HCT116 (cell line): ENCODE measurements around the gene POLRMT. TPM values are rescaled to one million over a fixed set of nuclear protein-coding genes. Genes with fewer than 3 reads are reported as not detected.

ENCODE experiments used
- ATAC-seq: fragments of 200-7000 bp; cut with Tn5 transposase; 2 replicates; pipeline ENCODE4 v1.9.1; 2020; ENCODE audit warnings: mild to moderate bottlenecking, moderate library complexity
- BruUV-seq: library from RNA; stranded (reverse); fragments of 400-500 nt; replicated peaks from 2 replicates; lab custom pipeline; 2021; lab: Mats Ljungman, UMichigan
- CTCF ChIA-PET: fragments of 300-600 bp; sonication (Branson Sonifier 250); formaldehyde crosslinking; loops from one replicate; lab custom pipeline; 2021; ENCODE audit warnings: antibody characterized with exemption; lab: Charles Lee
- POLR2A ChIA-PET: fragments of 300-600, 350-600 bp; sonication (Branson Sonifier 250); formaldehyde crosslinking; loops from one replicate; lab custom pipeline; 2021; ENCODE audit warnings: antibody characterized with exemption; lab: Charles Lee
- RAD21 ChIA-PET, 2 experiments: fragments of 300-600 bp; sonication (Branson Sonifier 250); formaldehyde crosslinking; loops; one replicate each; lab custom pipeline; 2023; ENCODE audit warnings: low total read pairs in 2 of 2; ENCODE audit not compliant: uncharacterized antibody in 2 of 2, unreplicated experiment in 2 of 2, low non-redundant PET in 1 of 2; lab: Charles Lee
- DNase-seq: peaks from one replicate; pipeline ENCODE4 v3.0.0-alpha.2; 2010; ENCODE audit warnings: low read depth, low spot score
- H2AFZ ChIP-seq: fragments of 200-600 bp; shearing (Covaris generic), sonication (generic); 2 replicates; pipeline ENCODE4 v1.6.1; 2017; ENCODE audit warnings: low read depth, mixed run types, mixed read lengths, antibody characterized with exemption, low read length; ENCODE audit not compliant: poor library complexity, severe bottlenecking
- H3K27ac ChIP-seq: 2 replicates; pipeline ENCODE4 v1.5.1; 2012; ENCODE audit warnings: low read depth, low read length
- H3K27me3 ChIP-seq: fragments of 200-600 bp; sonication (generic); 2 replicates; pipeline ENCODE4 v1.6.1; 2016; ENCODE audit warnings: mixed run types, low read length, mixed read lengths; ENCODE audit not compliant: insufficient read depth
- H3K36me3 ChIP-seq, 2 experiments: fragments of 200-500 bp in 1 of 2; fragments of 200-600 bp in 1 of 2; sonication (Bioruptor generic) in 1 of 2; sonication (generic) in 1 of 2; 2 replicates each; pipeline versions ENCODE4 v1.5.1 to v1.6.1; 2014 to 2016; ENCODE audit warnings: low read length in 2 of 2, inconsistent platforms in 1 of 2, mixed read lengths in 1 of 2, mixed run types in 1 of 2; ENCODE audit not compliant: insufficient read depth in 2 of 2, control insufficient read depth in 1 of 2
- H3K4me1 ChIP-seq, 2 experiments: fragments of 200-600 bp in 1 of 2; sonication (generic) in 1 of 2; 2 replicates each; pipeline versions ENCODE4 v1.5.1 to v1.6.1; 2012 to 2017; ENCODE audit warnings: low read length in 2 of 2, inconsistent platforms in 1 of 2, mild to moderate bottlenecking in 1 of 2, mixed read lengths in 1 of 2, mixed run types in 1 of 2, moderate library complexity in 1 of 2; ENCODE audit not compliant: insufficient read depth in 2 of 2, control insufficient read depth in 1 of 2
- H3K4me2 ChIP-seq: fragments of 200-600 bp; sonication (generic); 2 replicates; pipeline ENCODE4 v1.6.1; 2017; ENCODE audit warnings: mixed run types, low read length, mixed read lengths
- H3K4me3 ChIP-seq, 2 experiments: fragments of 200-600 bp in 1 of 2; sonication (generic) in 1 of 2; replicated peaks in 1 of 2; 2 replicates each; pipeline ENCODE4 v1.5.1; 2011 to 2016; ENCODE audit warnings: low read length in 2 of 2, control low read depth in 1 of 2, low read depth in 1 of 2, mild to moderate bottlenecking in 1 of 2, mixed read lengths in 1 of 2, mixed run types in 1 of 2
- H3K79me2 ChIP-seq: fragments of 200-600 bp; sonication (generic); 2 replicates; pipeline ENCODE4 v1.6.1; 2017; ENCODE audit warnings: mild to moderate bottlenecking, mixed run types, low read length, moderate library complexity, mixed read lengths; ENCODE audit not compliant: insufficient read depth
- H3K9ac ChIP-seq: fragments of 200-600 bp; sonication (generic); 2 replicates; pipeline ENCODE4 v1.6.1; 2016; ENCODE audit warnings: low read length, mixed read lengths
- H3K9me2 ChIP-seq: fragments of 200-600 bp; sonication (generic), shearing (Covaris generic); 2 replicates; pipeline ENCODE4 v1.6.1; 2017; ENCODE audit warnings: mixed run types, mild to moderate bottlenecking, moderate library complexity; ENCODE audit not compliant: insufficient read depth
- H3K9me3 ChIP-seq, 2 experiments: fragments of 200-500 bp in 1 of 2; fragments of 200-600 bp in 1 of 2; sonication (Bioruptor generic) in 1 of 2; sonication (generic) in 1 of 2; 2 replicates each; pipeline ENCODE4 v1.6.1; 2014 to 2017; ENCODE audit warnings: low read length in 2 of 2, mixed read lengths in 2 of 2, inconsistent platforms in 1 of 2, low read depth in 1 of 2, mild to moderate bottlenecking in 1 of 2, mixed run types in 1 of 2, moderate library complexity in 1 of 2; ENCODE audit not compliant: control insufficient read depth in 1 of 2, insufficient read depth in 1 of 2
- H4K20me1 ChIP-seq: fragments of 200-600 bp; sonication (generic), shearing (Covaris generic); 2 replicates; pipeline ENCODE4 v1.6.1; 2017; ENCODE audit warnings: mixed run types, mild to moderate bottlenecking, moderate library complexity; ENCODE audit not compliant: insufficient read depth
- CEBPB ChIP-seq: IDR thresholded peaks from 2 replicates; pipeline ENCODE4 v1.6.1; 2012; ENCODE audit warnings: low read depth
- FOSL1 ChIP-seq: IDR thresholded peaks from 2 replicates; pipeline ENCODE4 v1.6.1; 2012; ENCODE audit warnings: low read depth
- JUND ChIP-seq: IDR thresholded peaks from 2 replicates; pipeline ENCODE4 v1.6.1; 2012
- RAD21 ChIP-seq: IDR thresholded peaks from 2 replicates; pipeline ENCODE4 v1.6.1; 2012; ENCODE audit warnings: low read depth, mild to moderate bottlenecking
- SIN3A ChIP-seq: IDR thresholded peaks from 2 replicates; pipeline ENCODE4 v1.6.1; 2012; ENCODE audit warnings: low read depth
- TCF7L2 ChIP-seq: IDR thresholded peaks from 2 replicates; pipeline ENCODE4 v1.7.0; 2011; ENCODE audit warnings: borderline replicate concordance, inconsistent platforms; ENCODE audit not compliant: insufficient read depth, insufficient read length; ENCODE audit errors: extremely low read depth
- YY1 ChIP-seq: IDR thresholded peaks from 2 replicates; pipeline ENCODE4 v1.6.1; 2011; ENCODE audit warnings: low read length, low read depth, moderate library complexity, mild to moderate bottlenecking; ENCODE audit not compliant: insufficient replicate concordance; ENCODE audit errors: extremely low read depth
- ZBTB33 ChIP-seq: IDR thresholded peaks from 2 replicates; pipeline ENCODE4 v1.6.1; 2011; ENCODE audit warnings: mild to moderate bottlenecking, low read length, moderate library complexity; ENCODE audit not compliant: insufficient replicate concordance; ENCODE audit errors: extremely low read depth
- ZFX ChIP-seq: fragments of 450-650 bp; IDR thresholded peaks from 2 replicates; pipeline ENCODE4 v1.6.1; 2017
- ZNF274 ChIP-seq: fragments of 200-500 bp; sonication (Bioruptor generic); IDR thresholded peaks from 2 replicates; pipeline ENCODE4 v1.6.1; 2014; ENCODE audit warnings: mild to moderate bottlenecking, low read depth, low read length, inconsistent platforms
- intact Hi-C: fragments of 100-400 bp; cut with micrococcal nuclease; formaldehyde crosslinking; loops from 2 replicates; pipeline ENCODE4 v1.10.0; 2022
- total RNA-seq: library from RNA; stranded (reverse); gene quantifications from one replicate; pipeline ENCODE4 v1.2.1, GENCODE V29; 2021; ENCODE audit not compliant: unreplicated experiment
- TF ChIP-seq, protein P1 (sequence below), 3 experiments: fragments of 200-600 bp in 1 of 3; sonication (generic) in 1 of 3; IDR thresholded peaks in 2 of 3; conservative IDR thresholded peaks in 1 of 3; 2 replicates each; pipeline ENCODE4 v1.5.1; 2012 to 2017; ENCODE audit warnings: low read depth in 2 of 3, low read length in 2 of 3, antibody characterized with exemption in 1 of 3, borderline replicate concordance in 1 of 3, control low read depth in 1 of 3, mild to moderate bottlenecking in 1 of 3, mixed read lengths in 1 of 3, mixed run types in 1 of 3, moderate library complexity in 1 of 3; ENCODE audit not compliant: insufficient read depth in 1 of 3
- TF ChIP-seq, protein P2 (sequence below): IDR thresholded peaks from 2 replicates; pipeline ENCODE4 v1.6.1; 2012

The POLRMT gene
- total RNA-seq, 1 experiment from 2014 or later = 138 TPM

GRCh38 chr19:583968-584239, 49.4 kb downstream of the POLRMT start:
- peak; percentile 5; the same call in 1 of the 2 replicates for ATAC-seq
- Histone ChIP-seq H3K36me3 (peaks cover 14 to 23% of the 10 kb centered on the region in 2 experiments), H4K20me1 (no peaks in the 10 kb centered on the region), H3K9ac (no peak overlapping the region), H3K27me3 (no peaks in the 10 kb centered on the region), H3K4me3 (no peak overlapping the region), H3K4me2 (no peak overlapping the region), H2AFZ (no peak overlapping the region), H3K4me1 (peaks cover 11 to 17% of the 10 kb centered on the region in 2 experiments), H3K27ac (peak overlapping the region; percentile 26; the same call in 1 of the 2 replicates), H3K9me2 (no peaks in the 10 kb centered on the region), H3K79me2 (peaks cover 21% of the 10 kb centered on the region), H3K9me3 (no peaks in the 10 kb centered on the region)
- POLR2A ChIA-PET = no interaction called here
- no peak for DNase-seq
- TF ChIP-seq SIN3A (no peak), ZNF274 (no peak), TCF7L2 (no peak), ZBTB33 (no peak), CEBPB (no peak), ZFX (no peak), JUND (no peak), YY1 (no peak), RAD21 (no peak), FOSL1 (no peak)
- TF ChIP-seq, protein P1, sequence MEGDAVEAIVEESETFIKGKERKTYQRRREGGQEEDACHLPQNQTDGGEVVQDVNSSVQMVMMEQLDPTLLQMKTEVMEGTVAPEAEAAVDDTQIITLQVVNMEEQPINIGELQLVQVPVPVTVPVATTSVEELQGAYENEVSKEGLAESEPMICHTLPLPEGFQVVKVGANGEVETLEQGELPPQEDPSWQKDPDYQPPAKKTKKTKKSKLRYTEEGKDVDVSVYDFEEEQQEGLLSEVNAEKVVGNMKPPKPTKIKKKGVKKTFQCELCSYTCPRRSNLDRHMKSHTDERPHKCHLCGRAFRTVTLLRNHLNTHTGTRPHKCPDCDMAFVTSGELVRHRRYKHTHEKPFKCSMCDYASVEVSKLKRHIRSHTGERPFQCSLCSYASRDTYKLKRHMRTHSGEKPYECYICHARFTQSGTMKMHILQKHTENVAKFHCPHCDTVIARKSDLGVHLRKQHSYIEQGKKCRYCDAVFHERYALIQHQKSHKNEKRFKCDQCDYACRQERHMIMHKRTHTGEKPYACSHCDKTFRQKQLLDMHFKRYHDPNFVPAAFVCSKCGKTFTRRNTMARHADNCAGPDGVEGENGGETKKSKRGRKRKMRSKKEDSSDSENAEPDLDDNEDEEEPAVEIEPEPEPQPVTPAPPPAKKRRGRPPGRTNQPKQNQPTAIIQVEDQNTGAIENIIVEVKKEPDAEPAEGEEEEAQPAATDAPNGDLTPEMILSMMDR (IDR thresholded peaks at IDR 0.05 in 2 of 3, conservative IDR thresholded peaks at IDR 0.05 in 1 of 3; ENCODE audit: borderline replicate concordance in 1 of 3, insufficient read depth in 1 of 3, low read depth in 2 of 3, low read length in 2 of 3) = no peak
- TF ChIP-seq, protein P2, sequence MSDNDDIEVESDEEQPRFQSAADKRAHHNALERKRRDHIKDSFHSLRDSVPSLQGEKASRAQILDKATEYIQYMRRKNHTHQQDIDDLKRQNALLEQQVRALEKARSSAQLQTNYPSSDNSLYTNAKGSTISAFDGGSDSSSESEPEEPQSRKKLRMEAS = no peak
- no TSS peak for BruUV-seq
- intact Hi-C loops = no loop called here
- RAD21 ChIA-PET = no interaction called here
- CTCF ChIA-PET = interaction anchor here (0.7 to 1.2 kb wide), 5 partner anchors 10 to 148 kb away, joined by 3 to 4 read pairs (median 4); partner anchors contain the start of gene RNF126
